Non-pigmented ciliary epithelial cell (primary cell): ENCODE results near the gene DNAH17.
"Not testable (repeated sequence)": the region's sequence is repeated elsewhere in the genome, so short reads cannot be mapped to it uniquely, and the experiment has no call there.

Experiments used
- DNase-seq: peaks from one replicate; pipeline ENCODE4 v3.0.0-alpha.2; 2010; ENCODE audit warnings: low read depth

DNAH17 gene

DNA sequence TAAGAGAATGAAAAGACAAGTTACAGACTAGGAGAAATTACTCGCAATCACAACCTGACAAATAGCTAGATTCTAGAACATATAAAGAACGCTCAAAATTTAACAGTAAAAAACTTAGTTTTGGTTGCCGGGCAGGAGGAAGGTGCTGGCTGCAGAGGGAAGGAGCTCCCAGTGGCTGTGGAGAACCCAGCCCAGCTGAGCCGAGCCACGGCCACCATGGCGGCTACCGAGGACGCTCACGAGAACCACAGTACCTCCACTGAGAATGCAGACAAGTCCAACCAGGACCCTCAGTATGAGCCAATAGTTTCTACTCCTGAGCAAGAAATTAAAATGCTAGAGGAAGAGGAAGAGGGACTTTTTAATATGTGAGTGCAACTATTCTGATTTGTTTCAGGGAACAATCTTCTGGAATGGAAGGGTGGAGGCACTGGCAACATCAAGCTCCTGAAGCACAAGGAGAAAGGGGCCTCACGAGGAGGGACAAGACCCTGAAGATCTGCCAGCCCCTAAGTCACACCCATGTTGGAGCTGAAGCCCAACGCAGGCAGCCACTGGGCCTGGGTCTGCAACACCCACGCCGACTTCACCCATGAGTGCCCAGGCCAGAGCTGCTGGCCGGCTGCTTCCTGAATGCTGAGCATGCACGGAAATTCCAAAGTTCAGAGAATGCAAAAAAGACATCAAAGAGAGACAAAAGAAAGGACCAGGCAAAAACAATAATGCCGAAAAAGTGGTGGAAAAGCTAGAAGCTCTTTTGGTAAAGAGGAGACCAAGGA lies 55.0 kb downstream of the DNAH17 start:
- DNase-seq: no peak

DNA sequence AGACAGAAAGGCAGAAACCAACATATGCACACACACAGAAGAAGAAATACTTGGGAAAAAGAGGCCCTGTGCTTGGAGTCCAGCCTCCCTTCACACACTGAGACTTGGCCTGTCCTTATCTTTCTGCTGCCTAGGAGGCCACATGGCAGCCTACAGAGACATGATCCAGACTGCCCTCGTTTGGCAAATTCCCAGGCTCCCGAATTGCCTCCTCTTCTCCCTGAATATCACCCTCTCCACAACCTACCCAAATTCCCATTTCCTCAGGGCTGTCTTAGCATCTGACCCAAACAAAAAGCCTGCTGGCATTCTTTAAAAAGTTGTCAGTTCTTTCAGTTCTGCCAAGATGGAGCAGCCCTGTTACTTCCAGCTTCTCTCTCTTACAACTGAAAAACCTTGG lies 59.8 kb downstream of the DNAH17 start:
- no peak for DNase-seq

DNA sequence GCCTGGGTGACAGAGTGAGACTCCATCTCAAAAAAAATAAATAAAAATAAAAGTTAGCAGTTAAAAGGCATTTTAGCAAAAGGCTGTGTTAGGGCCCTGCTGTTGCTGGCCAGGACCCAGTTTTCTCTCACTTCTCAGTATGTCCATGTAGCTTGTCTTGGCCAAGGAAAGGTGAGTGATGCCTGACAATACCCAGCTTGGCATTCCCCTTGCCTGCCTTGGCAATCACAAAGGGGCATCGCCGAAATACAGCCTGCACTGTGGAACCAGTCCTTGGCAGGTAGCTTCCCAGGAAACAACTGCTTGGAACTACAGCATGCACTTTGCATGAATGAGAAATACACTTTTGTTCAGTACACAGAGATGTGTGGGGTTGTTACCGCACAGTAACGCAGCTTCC lies 61.7 kb downstream of the DNAH17 start:
- no peak for DNase-seq

DNA sequence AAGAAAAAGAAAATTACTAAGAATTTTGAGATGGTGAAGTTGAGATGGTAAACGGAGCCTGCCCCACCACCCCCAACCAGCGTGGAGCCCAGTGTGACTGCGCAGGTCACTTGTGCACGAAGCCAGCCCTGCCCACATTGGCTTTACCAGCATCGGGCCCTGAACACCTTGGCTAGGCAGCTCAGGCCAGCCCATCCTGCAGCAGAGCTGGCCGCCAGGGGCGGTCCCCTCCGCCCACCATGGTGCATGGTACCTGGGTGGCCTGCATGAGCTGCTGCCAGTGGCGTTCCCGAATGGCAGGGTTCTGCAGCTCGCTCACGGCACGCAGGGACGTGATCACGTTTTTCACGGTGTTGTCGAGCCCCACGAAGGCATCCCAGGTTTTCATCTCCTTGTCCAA lies 62.7 kb downstream of the DNAH17 start:
- no peak for DNase-seq

DNA sequence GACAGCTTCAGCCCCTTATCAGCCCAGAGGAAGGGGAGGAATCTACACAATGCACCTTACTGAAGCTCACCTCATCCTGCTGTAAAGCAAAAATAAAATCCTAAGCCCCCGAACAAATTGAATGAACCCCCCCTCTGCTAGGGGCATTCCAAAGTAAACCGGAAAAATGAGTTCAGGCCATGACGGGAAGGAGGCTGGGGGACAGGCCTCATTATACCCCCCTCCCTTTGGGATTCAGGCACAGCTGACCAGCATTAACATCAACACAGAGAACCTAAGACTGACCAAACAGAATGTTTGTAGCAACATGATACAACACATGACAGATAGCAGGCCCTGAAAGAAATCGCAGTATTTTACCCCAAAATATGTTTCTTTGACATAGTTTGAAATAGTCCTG lies 64.2 kb downstream of the DNAH17 start:
- DNase-seq: no peak

DNA sequence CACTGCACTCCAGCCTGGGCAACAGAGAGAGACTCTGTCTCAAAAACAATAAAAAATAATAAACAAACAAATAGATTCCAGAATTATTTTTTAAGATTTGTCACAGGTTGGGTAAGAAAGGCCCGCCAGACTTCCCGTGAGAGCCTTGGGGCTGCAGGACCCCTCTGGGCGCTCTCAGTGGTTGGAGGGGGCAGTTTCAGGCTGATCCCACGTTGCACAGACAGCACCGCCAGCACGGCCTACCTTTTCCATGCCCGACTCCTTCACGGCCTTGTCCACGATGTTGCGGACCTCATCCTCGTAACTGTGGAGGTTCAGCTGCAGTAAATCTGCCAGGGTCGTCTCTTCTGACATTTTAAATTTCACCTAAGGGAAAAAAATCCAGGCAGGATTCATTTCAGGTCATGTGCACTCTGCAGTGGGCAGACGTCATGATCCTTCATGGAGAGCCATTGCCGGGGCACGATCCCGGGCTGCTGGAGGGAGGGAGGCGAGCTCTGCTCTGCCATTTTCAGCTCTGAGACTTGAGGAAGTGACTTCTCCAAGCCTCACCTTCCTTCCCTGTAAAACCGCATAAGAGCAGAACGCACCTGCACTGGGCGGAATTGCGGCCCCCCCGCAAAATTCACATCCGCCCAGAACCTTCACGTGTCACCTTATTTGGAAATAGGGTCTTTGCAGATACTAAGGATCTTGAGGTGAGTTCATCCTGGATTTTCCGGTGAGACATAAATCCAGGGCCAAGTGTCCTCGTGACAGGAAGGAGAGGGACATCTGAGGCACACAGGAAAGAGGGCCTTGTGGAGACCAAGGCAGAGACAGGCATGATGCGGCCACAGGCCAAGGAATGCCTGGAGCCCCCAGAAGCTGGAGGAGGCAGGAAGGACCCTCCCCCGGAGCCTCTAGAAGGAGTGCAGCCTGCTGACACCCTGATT lies 66.8 kb downstream of the DNAH17 start:
- DNase-seq: no peak

DNA sequence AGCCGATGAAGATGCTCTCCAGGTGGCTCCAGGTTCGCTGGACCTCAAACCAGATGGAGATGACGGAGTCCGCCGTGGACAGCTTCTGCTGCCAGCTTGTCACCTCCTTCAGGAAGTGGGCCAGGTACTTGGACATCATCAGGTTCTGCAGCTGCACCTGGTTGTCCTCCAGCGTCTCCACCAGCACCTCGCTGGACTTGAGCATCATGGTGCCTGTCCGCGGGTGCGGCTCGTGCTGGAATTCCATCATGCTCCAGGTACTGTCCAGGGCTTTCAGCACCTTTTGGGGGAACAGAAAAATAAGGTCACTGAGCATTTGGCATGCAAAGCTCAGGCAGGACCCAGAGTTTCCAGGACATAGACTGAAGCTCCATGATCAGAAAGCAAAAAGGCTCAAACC lies 69.7 kb downstream of the DNAH17 start:
- no peak for DNase-seq

DNA sequence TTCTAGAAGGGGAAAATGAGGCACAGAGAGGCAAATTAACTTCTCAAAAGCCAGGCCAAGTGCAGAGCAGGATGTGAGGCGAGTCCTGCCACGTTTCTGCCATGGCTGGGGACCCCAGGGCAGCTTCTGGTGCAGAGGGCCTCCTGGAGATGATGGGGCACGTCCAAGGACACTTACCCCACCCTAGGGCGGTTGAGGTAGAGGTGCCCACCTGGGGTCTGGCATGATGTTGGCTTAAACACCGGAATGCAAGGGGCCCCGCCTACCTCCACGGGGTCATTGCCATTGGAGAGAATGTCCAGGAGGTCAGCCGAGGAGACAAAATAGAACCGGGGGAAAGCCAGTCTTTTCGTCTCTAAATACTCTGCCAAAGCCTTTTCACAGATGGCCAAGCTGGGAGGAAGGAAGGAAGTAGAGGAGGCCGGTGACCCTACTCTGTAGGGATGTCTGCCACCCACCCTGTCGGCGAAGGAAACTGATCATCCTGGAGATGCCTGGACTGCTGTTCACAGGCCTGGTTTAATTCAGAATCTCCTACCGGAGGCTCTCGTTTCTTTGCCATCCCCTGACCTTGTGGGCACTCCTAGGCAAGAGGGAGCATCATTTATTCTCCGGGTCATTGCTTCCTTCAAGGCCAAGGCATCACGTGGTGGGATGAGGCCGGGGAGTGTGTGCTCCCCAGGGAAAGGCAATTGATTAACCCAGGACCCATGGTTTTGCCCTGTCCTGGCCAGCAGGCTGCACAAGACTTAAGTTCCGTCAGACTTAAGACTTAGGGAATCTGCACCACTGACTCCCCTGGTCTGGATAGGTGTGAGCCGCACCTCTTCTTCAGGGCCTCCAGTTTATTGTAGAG lies 70.5 kb downstream of the DNAH17 start:
- no peak for DNase-seq

DNA sequence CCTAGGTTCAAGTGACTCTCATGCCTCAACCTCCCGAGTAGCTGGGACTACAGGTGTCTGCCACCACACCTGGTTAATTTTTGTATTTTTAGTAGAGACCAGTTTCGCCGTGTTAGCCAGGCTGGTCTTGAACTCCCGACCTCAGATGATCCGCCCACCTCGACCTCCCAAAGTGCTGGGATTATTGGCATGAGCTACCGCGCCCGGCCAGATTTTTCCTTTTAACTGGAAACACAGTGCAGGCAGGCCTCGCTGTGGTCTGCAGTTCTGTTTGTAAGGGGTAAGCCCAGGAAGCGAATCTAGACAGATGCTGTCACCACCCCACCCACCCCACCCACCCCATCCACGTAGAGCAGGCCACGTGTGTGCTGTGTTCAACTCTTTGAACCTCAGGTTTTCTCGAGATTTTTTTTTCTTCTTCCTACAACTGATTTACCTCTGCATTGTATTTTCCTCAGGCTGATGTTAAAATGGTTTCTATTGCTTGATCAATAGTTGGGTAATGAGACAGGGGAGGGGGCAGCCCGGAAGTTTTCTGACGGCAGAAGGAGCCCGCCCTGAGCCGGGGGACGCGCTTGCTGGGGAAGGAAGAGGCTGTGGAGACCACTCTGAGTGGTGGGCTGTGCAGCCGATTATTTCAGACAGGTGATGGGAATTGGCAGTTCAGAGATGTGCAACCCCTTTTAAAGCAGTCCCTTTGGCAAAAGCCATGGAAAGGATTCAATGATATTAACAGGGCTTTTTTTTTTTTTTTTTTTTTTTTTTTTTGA lies 72.9 kb downstream of the DNAH17 start:
- no peak for DNase-seq

DNA sequence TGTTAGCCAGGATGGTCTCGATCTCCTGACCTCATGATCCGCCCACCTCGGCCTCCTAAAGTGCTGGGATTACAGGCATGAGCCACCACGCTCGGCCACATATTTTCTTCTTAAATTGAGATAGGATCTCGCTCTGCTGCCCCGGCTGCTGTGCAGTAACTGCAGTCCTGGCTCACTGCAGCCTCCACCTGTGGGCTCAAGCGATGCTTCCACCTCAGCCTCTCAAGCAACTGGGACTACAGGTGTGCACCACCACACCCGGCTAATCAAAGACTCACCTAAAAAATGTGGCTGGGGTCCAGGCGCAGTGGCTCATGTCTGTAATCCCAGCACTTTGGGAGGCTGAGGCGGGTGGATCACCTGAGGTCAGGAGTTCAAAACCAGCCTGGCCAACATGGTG lies 73.8 kb downstream of the DNAH17 start:
- DNase-seq: not testable (repeated sequence)

DNA sequence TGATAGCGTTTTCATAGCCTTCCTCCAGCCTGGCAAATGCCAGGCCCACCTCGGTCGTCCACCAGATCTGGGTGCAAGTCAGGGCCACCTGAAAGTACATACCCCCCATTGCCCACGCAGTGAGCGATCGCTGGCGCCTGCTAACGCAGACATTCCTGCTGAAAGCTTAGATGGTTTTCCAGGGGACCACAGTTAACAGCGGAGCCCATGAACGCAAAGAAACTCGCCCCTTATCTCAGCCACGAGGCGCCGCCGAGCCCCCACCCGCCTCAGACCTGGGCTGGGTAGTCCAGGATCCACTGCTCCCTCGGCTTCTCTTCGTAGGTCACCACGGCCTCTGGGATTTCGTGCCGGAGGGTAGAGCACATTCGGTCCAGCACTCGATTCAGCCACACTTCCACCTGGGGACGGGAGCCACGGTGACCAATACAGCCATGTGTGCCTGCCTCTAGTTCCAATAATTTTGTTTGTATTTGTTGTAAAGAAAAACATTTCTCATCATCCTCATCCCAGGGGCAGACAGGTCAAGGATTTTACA lies 74.5 kb downstream of the DNAH17 start:
- DNase-seq: no peak

DNA sequence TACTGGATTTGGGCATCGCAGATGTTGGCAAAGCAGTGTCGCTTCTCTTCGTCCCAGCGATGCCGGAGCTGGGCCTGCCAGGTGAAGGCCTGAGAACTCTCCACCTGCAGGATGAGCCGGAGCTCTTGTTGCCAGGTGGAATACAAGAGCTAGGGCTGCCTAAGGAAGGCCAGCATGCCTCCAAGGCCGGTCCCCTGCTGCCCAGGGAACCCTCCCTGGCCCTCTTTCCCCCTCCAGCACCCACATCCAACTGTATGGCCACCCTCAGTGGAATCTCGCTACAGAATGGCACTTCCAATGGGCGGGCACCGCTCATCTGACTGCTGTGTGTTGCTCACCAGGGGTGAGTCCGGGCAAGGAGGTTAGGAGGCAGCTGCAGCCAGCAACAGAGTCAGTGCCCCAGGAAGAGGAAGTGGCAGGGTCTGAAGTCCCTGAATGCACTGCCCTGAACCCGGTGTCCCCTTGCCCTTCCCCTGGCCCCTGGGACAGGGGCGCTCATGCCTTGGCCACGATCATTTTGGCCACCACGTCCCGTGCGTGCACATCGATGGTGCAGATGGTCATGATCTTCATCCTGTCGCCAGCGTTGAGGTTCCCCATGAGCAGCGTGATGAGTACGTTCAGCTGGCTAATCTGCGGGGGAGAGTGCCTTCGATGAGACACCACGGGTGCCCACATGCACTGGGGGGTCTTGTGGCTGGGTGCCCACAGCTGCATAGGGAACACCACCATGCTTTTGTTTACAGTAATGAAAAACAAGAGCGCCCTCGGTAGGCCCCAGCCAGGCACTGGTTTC lies 75.8 kb downstream of the DNAH17 start:
- DNase-seq: no peak

DNA sequence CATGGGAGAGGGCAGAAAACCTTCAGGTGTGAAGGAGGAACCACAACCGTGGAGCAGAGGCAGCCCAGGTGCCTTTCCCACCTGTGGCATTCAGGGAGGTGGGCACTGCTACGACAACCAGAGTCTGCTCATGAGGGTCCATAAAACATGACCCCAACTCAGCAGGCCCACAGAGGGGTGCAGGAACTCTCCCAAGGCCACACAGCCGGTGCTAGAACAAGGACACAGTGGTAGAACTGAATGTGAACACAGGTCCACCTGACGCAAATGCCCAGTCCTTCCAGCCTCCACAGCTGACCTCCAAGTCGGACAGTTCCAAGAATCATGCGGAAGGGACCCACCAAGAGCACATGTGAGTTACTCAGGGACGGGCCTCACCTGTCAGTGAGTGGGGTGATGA lies 76.4 kb downstream of the DNAH17 start:
- no peak for DNase-seq

DNA sequence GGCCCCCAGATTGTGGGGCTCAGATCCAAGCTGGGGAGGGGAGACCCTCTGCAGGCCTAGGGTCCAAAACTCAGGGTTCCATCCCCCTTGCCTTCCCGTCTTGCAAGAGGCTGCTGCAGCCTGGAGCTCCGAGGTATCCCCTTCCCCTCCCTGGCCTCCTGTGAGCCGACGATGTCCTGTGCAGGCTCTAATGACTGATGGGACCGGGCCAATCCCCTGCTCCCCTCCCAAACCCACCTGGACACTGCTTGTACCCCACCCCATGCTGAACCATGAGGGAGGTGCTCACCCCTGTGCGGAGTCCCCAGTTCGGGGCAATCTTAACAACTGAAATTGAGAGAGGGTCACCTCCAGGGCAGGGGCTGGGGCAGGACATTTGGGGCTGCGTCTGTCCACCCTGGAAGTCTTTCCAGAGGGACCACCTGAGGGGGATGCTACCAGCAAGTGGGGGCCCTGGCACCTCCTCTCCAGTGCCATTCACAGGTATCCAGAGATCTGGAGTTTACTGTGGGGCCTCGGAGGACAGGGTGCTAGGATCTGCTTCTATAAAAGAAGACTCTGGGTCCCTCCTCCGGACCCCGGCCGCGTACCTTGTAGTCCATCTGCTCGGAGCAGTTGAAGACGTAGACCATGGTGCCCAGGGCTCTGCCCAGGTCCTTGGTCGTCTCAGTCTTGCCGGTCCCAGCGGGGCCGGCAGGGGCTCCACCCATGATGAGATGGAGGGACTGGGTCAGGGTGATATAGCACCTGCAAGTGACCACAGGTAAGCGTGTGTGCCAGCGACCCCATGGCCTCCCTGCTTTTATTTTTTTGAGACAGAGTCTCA lies 77.3 kb downstream of the DNAH17 start:
- no peak for DNase-seq

DNA sequence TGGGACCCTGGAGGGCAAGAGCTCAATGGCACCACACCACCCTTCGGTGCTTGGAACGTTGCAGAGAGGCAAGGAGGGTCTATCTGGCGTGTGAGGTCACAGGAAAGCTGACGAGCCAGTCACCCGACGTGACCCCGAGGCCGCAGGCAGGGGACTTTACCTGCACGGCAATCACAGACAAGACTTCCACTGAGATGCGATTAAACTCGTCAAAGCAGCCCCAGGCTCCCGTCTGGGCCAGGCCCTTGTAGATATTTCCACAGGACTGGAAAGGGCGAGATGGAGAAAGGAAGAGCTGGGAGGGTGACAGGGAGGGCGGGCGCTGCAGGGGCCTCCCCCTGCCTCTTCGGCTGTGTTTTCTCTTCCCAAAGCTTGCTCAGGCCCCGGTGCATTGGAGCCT lies 78.3 kb downstream of the DNAH17 start:
- DNase-seq: no peak

DNA sequence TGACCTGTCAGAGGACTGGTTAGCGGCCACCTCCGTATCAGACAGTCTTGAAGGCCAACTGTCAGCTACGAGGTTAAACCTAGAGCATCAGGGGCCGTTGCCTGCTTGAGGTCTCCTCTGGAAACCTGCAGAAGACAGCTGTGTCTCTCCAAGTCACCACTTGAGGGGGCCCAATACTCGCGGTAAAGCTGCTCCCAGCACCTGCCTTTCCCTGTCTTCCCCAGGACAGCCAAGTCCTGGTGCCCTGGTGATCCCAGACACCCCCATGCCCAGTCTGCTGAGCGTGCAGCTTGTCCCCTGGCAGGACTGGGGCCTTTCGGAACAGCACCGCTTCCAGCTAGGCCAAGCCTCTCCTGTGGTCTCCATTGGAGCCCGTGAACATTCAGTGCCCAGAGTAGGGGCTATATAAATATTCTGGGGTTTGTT lies 80.1 kb downstream of the DNAH17 start:
- peak; percentile 28 for DNase-seq

DNA sequence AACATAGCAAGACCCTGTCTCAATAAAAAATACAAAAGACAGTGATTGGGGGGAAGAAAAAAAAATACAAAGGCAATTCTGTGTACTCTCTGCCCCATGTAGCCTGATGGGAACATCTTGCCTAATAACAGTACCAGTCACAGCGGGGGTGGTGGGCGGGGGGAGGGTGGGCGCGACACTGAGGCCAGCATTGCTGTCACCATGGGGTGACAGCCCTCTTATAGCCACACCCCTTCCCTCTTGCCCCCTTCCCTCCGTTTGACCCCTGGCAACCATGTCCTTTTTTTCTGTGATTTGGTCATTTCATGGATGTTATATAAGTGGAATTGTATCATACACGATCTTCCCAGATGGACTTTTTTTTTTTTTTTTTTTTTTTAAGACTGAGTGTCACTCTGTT lies 80.9 kb downstream of the DNAH17 start:
- no peak for DNase-seq

DNA sequence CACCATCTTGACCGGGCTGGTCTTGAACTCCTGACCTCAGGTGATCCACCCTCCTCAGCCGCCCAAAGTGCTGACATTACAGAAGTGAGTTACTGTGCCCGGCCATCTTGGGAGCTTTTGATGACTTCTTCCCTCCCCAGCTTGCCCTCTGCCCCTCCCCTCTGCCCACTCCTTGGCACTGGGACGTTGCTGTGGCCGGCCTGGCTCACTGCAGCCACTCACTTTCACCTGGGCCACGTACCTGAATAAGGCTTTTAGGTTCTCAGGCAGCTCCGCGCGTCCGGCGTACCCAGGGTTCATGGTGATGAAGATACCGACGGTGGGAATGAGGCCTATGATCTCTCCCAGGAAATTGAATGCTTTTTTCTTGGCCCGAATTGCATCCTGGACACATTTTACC lies 81.6 kb downstream of the DNAH17 start:
- DNase-seq: no peak

DNA sequence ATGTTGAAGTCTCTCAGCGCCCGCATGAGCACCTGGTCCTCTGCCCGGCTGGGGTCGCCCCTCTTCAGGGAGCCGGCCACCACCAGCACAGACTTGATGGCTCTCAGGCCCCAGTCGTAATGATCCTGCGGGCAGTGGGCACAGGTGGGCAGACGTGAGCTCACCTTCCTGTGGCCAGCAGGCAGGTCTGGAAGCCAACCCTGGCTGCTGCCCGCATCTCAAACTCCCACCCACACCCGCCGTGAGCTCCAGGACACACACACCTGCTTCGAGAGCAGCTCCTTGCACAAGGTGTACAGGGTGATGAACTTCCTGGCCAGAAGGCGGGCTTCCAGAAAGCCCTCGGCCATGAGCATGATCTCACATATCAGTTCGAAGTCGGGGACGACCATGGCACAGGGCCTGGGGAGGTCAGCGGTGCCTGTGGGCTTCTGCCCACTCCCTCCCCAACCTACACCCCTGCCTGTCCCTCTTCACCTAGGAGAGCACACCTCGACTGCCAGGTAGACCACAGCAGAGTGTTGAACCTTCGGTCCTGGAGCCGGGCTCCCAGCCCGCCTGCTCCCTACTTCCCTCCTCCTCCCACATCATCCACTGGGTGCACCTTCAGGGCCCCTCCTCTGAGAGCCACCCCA lies 82.4 kb downstream of the DNAH17 start:
- DNase-seq: no peak
